Inflammatory macrophage treated with lipopolysaccharide for 4 hours (primary cell): Measurements from ENCODE around the gene NRIP1.
A peak's percentile ranks its signal among the peaks of the same experiment; 100 is the strongest.
"Not testable (repeated sequence)": the region's sequence is repeated elsewhere in the genome, so short reads cannot be mapped to it uniquely, and the experiment has no call there.

Experiments used
- DNase-seq: peaks from one replicate; pipeline ENCODE4 v3.0.0-alpha.2; 2020

NRIP1 gene

GRCh38 chr21:14964621-14965020 lies 100.2 kb downstream of the NRIP1 start:
- DNase-seq, result peak; percentile 75

- no peak for DNase-seq
Observed at GRCh38 chr21:14962217-14962616, 102.6 kb downstream of the NRIP1 start.

GRCh38 chr21:14961502-14961901 lies 103.3 kb downstream of the NRIP1 start:
- DNase-seq, result no peak

- no peak for DNase-seq
Observed at GRCh38 chr21:14959343-14959742, 105.5 kb downstream of the NRIP1 start.

- no peak for DNase-seq
Observed at GRCh38 chr21:14957836-14958235, 107.0 kb downstream of the NRIP1 start.

- no peak for DNase-seq
Observed at GRCh38 chr21:14956807-14957206, 108.0 kb downstream of the NRIP1 start.

GRCh38 chr21:14955936-14956520 lies 108.8 kb downstream of the NRIP1 start:
- DNase-seq, result no peak

- DNase-seq, result peak; percentile 10
Observed at GRCh38 chr21:14952916-14953315, 111.9 kb downstream of the NRIP1 start.

GRCh38 chr21:14949603-14950002 lies 115.2 kb downstream of the NRIP1 start:
- DNase-seq, result no peak

- no peak for DNase-seq
Observed at GRCh38 chr21:14947613-14948160, 117.1 kb downstream of the NRIP1 start.

- DNase-seq, result no peak
Observed at GRCh38 chr21:14945176-14945575, 119.6 kb downstream of the NRIP1 start.

GRCh38 chr21:14943616-14944015 lies 121.2 kb downstream of the NRIP1 start:
- no peak for DNase-seq

- DNase-seq, result peak; percentile 16
Observed at GRCh38 chr21:14942801-14943490, 121.9 kb downstream of the NRIP1 start.

GRCh38 chr21:14927324-14927723 lies 137.5 kb downstream of the NRIP1 start:
- not testable (repeated sequence) for DNase-seq

GRCh38 chr21:14926186-14926585 lies 138.6 kb downstream of the NRIP1 start:
- no peak for DNase-seq

GRCh38 chr21:14923468-14923867 lies 141.3 kb downstream of the NRIP1 start:
- DNase-seq, result no peak

GRCh38 chr21:14922980-14923379 lies 141.8 kb downstream of the NRIP1 start:
- no peak for DNase-seq

GRCh38 chr21:14918527-14918926 lies 146.3 kb downstream of the NRIP1 start:
- no peak for DNase-seq

GRCh38 chr21:14917762-14918161 lies 147.0 kb downstream of the NRIP1 start:
- DNase-seq, result no peak

- no peak for DNase-seq
Observed at GRCh38 chr21:14916676-14917141, 148.1 kb downstream of the NRIP1 start.

- DNase-seq, result no peak
Observed at GRCh38 chr21:14913638-14914037, 151.2 kb downstream of the NRIP1 start.

- no peak for DNase-seq
Observed at GRCh38 chr21:14911351-14911750, 153.4 kb downstream of the NRIP1 start.
